Lower leg skin (tissue), 3 donors: ENCODE results near the gene TMPO.

Experiments
- POLR2A ChIP-seq, 2 donors: fragments of 450-650 bp; IDR thresholded peaks; one replicate each; pipeline ENCODE4 v1.6.1; 2016 to 2017; ENCODE audit warnings: antibody characterized with exemption in 2 of 2, mild to moderate bottlenecking in 1 of 2, moderate library complexity in 1 of 2
- TF ChIP-seq, protein P1 (sequence below), 3 donors: fragments of 450-650 bp; IDR thresholded peaks; one replicate each; pipeline ENCODE4 v1.5.1; 2016; ENCODE audit warnings: antibody characterized with exemption in 3 of 3, mild to moderate bottlenecking in 3 of 3, moderate library complexity in 2 of 3

- TF ChIP-seq, protein P1, sequence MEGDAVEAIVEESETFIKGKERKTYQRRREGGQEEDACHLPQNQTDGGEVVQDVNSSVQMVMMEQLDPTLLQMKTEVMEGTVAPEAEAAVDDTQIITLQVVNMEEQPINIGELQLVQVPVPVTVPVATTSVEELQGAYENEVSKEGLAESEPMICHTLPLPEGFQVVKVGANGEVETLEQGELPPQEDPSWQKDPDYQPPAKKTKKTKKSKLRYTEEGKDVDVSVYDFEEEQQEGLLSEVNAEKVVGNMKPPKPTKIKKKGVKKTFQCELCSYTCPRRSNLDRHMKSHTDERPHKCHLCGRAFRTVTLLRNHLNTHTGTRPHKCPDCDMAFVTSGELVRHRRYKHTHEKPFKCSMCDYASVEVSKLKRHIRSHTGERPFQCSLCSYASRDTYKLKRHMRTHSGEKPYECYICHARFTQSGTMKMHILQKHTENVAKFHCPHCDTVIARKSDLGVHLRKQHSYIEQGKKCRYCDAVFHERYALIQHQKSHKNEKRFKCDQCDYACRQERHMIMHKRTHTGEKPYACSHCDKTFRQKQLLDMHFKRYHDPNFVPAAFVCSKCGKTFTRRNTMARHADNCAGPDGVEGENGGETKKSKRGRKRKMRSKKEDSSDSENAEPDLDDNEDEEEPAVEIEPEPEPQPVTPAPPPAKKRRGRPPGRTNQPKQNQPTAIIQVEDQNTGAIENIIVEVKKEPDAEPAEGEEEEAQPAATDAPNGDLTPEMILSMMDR (IDR thresholded peaks at IDR 0.05) = no peak
- TF ChIP-seq POLR2A (IDR thresholded peaks at IDR 0.05) = no peak
These were observed 28.3 kb downstream of the TMPO start for GRCh38 chr12:98543701-98544100.
